Peyer's patch (tissue), 4 donors: ENCODE data around the gene SLC25A28.

Experiments used
- POLR2A ChIP-seq, 2 donors: fragments of 450-650 bp; IDR thresholded peaks; one replicate each; pipeline ENCODE4 v1.5.1; 2017; ENCODE audit warnings: antibody characterized with exemption in 2 of 2, mild to moderate bottlenecking in 2 of 2, moderate library complexity in 2 of 2
- TF ChIP-seq, protein P1 (sequence below), 6 experiments: fragments of 450-650 bp in 4 of 6; fragments of 200-600 bp in 2 of 6; sonication (generic) in 1 of 6; IDR thresholded peaks; one replicate each; pipeline ENCODE4 v1.5.1; 2017 to 2019; ENCODE audit warnings: antibody characterized with exemption in 6 of 6, mild to moderate bottlenecking in 3 of 6, moderate library complexity in 1 of 6

DNA sequence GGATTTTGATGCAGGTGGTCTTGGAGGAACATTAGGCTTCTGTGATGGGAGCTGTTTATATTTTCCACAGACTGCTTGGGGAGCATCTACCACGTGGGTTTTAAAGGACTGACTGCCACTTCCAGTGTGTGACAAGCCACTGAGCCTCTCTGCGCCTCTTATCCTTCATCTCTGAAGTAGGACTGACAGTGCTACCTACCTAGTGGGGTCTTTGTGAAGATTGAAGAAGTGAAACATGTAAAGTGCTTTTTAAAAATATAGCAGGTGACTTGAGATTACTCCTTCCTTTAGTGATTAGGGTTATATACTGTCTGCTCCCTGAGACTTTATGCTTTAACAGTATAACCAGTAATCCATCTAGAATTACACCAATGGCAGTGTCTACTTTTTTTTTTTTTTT is 57.6 kb downstream of the SLC25A28 start:
- TF ChIP-seq, protein P1, sequence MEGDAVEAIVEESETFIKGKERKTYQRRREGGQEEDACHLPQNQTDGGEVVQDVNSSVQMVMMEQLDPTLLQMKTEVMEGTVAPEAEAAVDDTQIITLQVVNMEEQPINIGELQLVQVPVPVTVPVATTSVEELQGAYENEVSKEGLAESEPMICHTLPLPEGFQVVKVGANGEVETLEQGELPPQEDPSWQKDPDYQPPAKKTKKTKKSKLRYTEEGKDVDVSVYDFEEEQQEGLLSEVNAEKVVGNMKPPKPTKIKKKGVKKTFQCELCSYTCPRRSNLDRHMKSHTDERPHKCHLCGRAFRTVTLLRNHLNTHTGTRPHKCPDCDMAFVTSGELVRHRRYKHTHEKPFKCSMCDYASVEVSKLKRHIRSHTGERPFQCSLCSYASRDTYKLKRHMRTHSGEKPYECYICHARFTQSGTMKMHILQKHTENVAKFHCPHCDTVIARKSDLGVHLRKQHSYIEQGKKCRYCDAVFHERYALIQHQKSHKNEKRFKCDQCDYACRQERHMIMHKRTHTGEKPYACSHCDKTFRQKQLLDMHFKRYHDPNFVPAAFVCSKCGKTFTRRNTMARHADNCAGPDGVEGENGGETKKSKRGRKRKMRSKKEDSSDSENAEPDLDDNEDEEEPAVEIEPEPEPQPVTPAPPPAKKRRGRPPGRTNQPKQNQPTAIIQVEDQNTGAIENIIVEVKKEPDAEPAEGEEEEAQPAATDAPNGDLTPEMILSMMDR (IDR thresholded peaks at IDR 0.05) = no peak
- no peak for TF ChIP-seq POLR2A (IDR thresholded peaks at IDR 0.05)
